GM12891 (cell line): ENCODE results near the gene TTC28.

Source experiments
- PAX5 ChIP-seq: IDR thresholded peaks from 2 replicates; pipeline ENCODE4 v1.6.1; 2011; ENCODE audit warnings: low read length, moderate library complexity, mild to moderate bottlenecking; ENCODE audit not compliant: insufficient read depth, severe bottlenecking
- POLR2A ChIP-seq: IDR thresholded peaks from 2 replicates; pipeline ENCODE4 v1.6.1; 2011; ENCODE audit warnings: low read depth, low read length, control low read depth
- POLR2AphosphoS5 ChIP-seq: IDR thresholded peaks from 2 replicates; pipeline ENCODE4 v1.6.1; 2011; ENCODE audit warnings: low read depth, low read length, control low read depth
- POU2F2 ChIP-seq: IDR thresholded peaks from 2 replicates; pipeline ENCODE4 v1.6.1; 2011; ENCODE audit warnings: low read depth, mild to moderate bottlenecking, control low read depth, low read length, moderate library complexity
- SPI1 ChIP-seq: IDR thresholded peaks from 2 replicates; pipeline ENCODE4 v1.6.1; 2011; ENCODE audit warnings: low read depth, low read length, control low read depth
- TAF1 ChIP-seq: IDR thresholded peaks from 2 replicates; pipeline ENCODE4 v1.6.1; 2011; ENCODE audit warnings: low read depth, low read length, control low read depth

DNA sequence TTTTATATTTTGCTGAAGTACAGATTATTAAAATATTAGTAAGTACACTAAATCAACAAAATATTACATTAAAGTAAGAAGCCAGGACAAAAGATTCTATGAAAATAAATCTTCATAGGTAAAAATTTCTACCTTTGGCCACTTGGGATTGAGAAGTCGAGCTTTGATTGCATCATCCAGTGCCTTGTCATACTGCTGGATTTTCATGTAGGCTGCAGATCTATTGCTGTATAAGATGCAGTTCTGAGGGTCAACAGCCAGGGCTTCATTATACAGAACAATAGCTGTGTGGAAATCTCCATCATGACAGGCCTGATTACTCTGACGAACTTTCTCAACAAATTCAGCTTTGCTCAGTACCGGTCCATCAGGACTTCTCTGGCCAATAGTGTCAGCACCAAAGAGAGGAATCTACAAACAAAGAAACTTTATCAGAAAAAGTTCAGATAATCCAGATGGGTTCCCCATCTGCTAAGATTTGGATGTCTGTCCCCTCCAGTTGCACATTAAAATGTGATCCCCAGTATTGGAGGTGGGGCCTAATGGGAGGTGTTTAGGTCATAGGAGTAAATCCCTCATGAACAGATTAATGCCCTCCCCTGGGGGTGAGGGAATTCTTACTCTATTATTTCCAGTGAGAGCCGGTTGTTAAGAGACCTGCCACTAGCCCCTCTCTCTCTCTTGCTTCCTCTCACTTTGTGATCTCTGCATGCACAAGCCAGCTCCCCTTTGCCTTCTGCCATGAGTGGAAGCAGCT is 50.0 kb downstream of the TTC28 start:
- no peak for TF ChIP-seq POLR2A
- TF ChIP-seq POLR2AphosphoS5: no peak
- TF ChIP-seq TAF1: no peak
- TF ChIP-seq POU2F2: no peak
- no peak for TF ChIP-seq PAX5
- TF ChIP-seq SPI1: no peak
